ENCODE data around the gene AP5S1.

- TF ChIP-seq CTCF (conservative IDR thresholded peaks at IDR 0.05): no peak
- no peak for TF ChIP-seq ZFX (IDR thresholded peaks at IDR 0.05)
These were observed 20.0 kb upstream of the AP5S1 start for GRCh38 chr20:3800256-3800877.
